Measurements from ENCODE around the gene KDM7A. TPM values are rescaled to one million over a fixed set of nuclear protein-coding genes. Genes with fewer than 3 reads are reported as not detected.

The KDM7A gene
- total RNA-seq, 1 experiment from 2014 or later, result 12.2 TPM

DNA sequence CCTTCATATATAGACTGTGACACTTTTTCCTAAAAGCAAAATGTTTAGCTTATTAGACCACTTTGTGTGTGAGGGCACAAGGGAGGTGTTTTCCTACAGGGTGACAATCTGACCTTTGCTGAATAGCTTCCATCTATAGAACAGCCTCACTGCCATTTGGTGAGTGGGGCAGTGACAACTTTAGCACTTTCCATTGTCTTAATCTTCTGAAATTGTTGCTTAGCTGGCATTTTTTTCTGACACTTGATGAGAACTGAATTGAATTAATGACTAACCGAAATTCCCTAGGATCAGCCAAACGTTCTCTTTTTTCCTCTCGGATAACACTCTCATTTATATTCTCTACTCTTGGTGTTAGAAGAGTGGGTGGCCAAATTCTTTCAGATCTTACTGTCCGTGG, 30.2 kb downstream of the KDM7A start:
- Mint-ChIP-seq H3K4me1 (peaks cover 3% of the 10 kb centered on the region; the same call in 1 of the 2 replicates), H3K36me3 (0 out of 2 replicates have a peak, but pooled peaks cover 2% of the 10 kb centered on the region), H3K27ac (no peak overlapping the region), H3K9me3 (peaks cover 9% of the 10 kb centered on the region), H3K4me3 (no peak overlapping the region), H3K27me3 (ENCODE audit: low read depth) (no peaks in the 10 kb centered on the region)
- POLR2A ChIA-PET, result no interaction called here
- TF ChIP-seq ATF1 (CRISPR knock-in tag; IDR thresholded peaks at IDR 0.05) (no peak), CREB1 (CRISPR knock-in tag; IDR thresholded peaks at IDR 0.05) (no peak), ATF2 (CRISPR knock-in tag; IDR thresholded peaks at IDR 0.05; ENCODE audit: borderline replicate concordance, low read depth) (no peak), ZNF671 (CRISPR knock-in tag; IDR thresholded peaks at IDR 0.05) (no peak), NR2C2 (CRISPR knock-in tag; IDR thresholded peaks at IDR 0.05) (no peak), TEAD1 (CRISPR knock-in tag; IDR thresholded peaks at IDR 0.05) (no peak), TP53 (CRISPR knock-in tag; IDR thresholded peaks at IDR 0.05) (no peak)
- TF ChIP-seq, protein P1, sequence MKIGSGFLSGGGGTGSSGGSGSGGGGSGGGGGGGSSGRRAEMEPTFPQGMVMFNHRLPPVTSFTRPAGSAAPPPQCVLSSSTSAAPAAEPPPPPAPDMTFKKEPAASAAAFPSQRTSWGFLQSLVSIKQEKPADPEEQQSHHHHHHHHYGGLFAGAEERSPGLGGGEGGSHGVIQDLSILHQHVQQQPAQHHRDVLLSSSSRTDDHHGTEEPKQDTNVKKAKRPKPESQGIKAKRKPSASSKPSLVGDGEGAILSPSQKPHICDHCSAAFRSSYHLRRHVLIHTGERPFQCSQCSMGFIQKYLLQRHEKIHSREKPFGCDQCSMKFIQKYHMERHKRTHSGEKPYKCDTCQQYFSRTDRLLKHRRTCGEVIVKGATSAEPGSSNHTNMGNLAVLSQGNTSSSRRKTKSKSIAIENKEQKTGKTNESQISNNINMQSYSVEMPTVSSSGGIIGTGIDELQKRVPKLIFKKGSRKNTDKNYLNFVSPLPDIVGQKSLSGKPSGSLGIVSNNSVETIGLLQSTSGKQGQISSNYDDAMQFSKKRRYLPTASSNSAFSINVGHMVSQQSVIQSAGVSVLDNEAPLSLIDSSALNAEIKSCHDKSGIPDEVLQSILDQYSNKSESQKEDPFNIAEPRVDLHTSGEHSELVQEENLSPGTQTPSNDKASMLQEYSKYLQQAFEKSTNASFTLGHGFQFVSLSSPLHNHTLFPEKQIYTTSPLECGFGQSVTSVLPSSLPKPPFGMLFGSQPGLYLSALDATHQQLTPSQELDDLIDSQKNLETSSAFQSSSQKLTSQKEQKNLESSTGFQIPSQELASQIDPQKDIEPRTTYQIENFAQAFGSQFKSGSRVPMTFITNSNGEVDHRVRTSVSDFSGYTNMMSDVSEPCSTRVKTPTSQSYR (CRISPR knock-in tag; IDR thresholded peaks at IDR 0.05), result no peak
- TF ChIP-seq, protein P2, sequence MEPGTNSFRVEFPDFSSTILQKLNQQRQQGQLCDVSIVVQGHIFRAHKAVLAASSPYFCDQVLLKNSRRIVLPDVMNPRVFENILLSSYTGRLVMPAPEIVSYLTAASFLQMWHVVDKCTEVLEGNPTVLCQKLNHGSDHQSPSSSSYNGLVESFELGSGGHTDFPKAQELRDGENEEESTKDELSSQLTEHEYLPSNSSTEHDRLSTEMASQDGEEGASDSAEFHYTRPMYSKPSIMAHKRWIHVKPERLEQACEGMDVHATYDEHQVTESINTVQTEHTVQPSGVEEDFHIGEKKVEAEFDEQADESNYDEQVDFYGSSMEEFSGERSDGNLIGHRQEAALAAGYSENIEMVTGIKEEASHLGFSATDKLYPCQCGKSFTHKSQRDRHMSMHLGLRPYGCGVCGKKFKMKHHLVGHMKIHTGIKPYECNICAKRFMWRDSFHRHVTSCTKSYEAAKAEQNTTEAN (CRISPR knock-in tag; IDR thresholded peaks at IDR 0.05), result no peak
- CTCF ChIA-PET, result no interaction called here
- DNase-seq (ENCODE audit: low spot score) (no peak), ATAC-seq (no peak)

GRCh38 chr7:140145709-140146108, 31.1 kb downstream of the KDM7A start:
- H3K27me3 Mint-ChIP-seq (ENCODE audit: low read depth), result no peaks in the 10 kb centered on the region
- ChIA-PET POLR2A (no interaction called here), CTCF (no interaction called here)
- ATAC-seq (no peak), DNase-seq (ENCODE audit: low spot score) (no peak)
- H3K4me1 Mint-ChIP-seq, result peaks cover 3% of the 10 kb centered on the region; the same call in 1 of the 2 replicates
- H3K27ac Mint-ChIP-seq, result no peak overlapping the region
- no peak overlapping the region for H3K4me3 Mint-ChIP-seq
- H3K9me3 Mint-ChIP-seq, result peaks cover 9% of the 10 kb centered on the region
- H3K36me3 Mint-ChIP-seq, result 0 out of 2 replicates have a peak, but pooled peaks cover 2% of the 10 kb centered on the region
- TF ChIP-seq, protein P3, sequence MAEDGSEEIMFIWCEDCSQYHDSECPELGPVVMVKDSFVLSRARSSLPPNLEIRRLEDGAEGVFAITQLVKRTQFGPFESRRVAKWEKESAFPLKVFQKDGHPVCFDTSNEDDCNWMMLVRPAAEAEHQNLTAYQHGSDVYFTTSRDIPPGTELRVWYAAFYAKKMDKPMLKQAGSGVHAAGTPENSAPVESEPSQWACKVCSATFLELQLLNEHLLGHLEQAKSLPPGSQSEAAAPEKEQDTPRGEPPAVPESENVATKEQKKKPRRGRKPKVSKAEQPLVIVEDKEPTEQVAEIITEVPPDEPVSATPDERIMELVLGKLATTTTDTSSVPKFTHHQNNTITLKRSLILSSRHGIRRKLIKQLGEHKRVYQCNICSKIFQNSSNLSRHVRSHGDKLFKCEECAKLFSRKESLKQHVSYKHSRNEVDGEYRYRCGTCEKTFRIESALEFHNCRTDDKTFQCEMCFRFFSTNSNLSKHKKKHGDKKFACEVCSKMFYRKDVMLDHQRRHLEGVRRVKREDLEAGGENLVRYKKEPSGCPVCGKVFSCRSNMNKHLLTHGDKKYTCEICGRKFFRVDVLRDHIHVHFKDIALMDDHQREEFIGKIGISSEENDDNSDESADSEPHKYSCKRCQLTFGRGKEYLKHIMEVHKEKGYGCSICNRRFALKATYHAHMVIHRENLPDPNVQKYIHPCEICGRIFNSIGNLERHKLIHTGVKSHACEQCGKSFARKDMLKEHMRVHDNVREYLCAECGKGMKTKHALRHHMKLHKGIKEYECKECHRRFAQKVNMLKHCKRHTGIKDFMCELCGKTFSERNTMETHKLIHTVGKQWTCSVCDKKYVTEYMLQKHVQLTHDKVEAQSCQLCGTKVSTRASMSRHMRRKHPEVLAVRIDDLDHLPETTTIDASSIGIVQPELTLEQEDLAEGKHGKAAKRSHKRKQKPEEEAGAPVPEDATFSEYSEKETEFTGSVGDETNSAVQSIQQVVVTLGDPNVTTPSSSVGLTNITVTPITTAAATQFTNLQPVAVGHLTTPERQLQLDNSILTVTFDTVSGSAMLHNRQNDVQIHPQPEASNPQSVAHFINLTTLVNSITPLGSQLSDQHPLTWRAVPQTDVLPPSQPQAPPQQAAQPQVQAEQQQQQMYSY (CRISPR knock-in tag; IDR thresholded peaks at IDR 0.05), result no peak
- TF ChIP-seq, protein P4, sequence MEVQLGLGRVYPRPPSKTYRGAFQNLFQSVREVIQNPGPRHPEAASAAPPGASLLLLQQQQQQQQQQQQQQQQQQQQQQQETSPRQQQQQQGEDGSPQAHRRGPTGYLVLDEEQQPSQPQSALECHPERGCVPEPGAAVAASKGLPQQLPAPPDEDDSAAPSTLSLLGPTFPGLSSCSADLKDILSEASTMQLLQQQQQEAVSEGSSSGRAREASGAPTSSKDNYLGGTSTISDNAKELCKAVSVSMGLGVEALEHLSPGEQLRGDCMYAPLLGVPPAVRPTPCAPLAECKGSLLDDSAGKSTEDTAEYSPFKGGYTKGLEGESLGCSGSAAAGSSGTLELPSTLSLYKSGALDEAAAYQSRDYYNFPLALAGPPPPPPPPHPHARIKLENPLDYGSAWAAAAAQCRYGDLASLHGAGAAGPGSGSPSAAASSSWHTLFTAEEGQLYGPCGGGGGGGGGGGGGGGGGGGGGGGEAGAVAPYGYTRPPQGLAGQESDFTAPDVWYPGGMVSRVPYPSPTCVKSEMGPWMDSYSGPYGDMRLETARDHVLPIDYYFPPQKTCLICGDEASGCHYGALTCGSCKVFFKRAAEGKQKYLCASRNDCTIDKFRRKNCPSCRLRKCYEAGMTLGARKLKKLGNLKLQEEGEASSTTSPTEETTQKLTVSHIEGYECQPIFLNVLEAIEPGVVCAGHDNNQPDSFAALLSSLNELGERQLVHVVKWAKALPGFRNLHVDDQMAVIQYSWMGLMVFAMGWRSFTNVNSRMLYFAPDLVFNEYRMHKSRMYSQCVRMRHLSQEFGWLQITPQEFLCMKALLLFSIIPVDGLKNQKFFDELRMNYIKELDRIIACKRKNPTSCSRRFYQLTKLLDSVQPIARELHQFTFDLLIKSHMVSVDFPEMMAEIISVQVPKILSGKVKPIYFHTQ (CRISPR knock-in tag; IDR thresholded peaks at IDR 0.05), result no peak
- TF ChIP-seq ARID4B (CRISPR knock-in tag; IDR thresholded peaks at IDR 0.05; ENCODE audit: borderline replicate concordance) (no peak), NR1H2 (CRISPR knock-in tag; IDR thresholded peaks at IDR 0.05) (no peak), FOXJ3 (CRISPR knock-in tag; IDR thresholded peaks at IDR 0.05; ENCODE audit: borderline replicate concordance) (no peak), PRRX2 (CRISPR knock-in tag; IDR thresholded peaks at IDR 0.05) (no peak), IRF1 (CRISPR knock-in tag; IDR thresholded peaks at IDR 0.05) (no peak), NR3C1 (CRISPR knock-in tag; conservative IDR thresholded peaks at IDR 0.05; ENCODE audit: low read depth) (no peak), ZNF232 (CRISPR knock-in tag; IDR thresholded peaks at IDR 0.05) (no peak), HMGA2 (CRISPR knock-in tag; IDR thresholded peaks at IDR 0.05) (no peak)
